HCEC 1CT (cell line): Measurements from ENCODE around the gene ACLY.
"Not testable (repeated sequence)": the region's sequence is repeated elsewhere in the genome, so short reads cannot be mapped to it uniquely, and the experiment has no call there.

Experiments
- DNase-seq: peaks from one replicate; pipeline ENCODE4 v3.0.0-alpha.2; 2017

The ACLY gene

GRCh38 chr17:41909088-41909487 lies 9.7 kb downstream of the ACLY start:
- DNase-seq, result no peak

GRCh38 chr17:41907633-41908539 lies 10.9 kb downstream of the ACLY start:
- peak; percentile 61 for DNase-seq

GRCh38 chr17:41907185-41907556 lies 11.6 kb downstream of the ACLY start:
- peak; percentile 70 for DNase-seq

GRCh38 chr17:41906465-41907184 lies 12.1 kb downstream of the ACLY start:
- DNase-seq, result no peak

- DNase-seq, result no peak
Measured at GRCh38 chr17:41905172-41905571, 13.6 kb downstream of the ACLY start.

- DNase-seq, result no peak
Measured at GRCh38 chr17:41904242-41904841, 14.4 kb downstream of the ACLY start.

- no peak for DNase-seq
Measured at GRCh38 chr17:41901646-41902045, 17.1 kb downstream of the ACLY start.

- DNase-seq, result no peak
Measured at GRCh38 chr17:41896726-41897125, 22.0 kb downstream of the ACLY start.

GRCh38 chr17:41895617-41896016 lies 23.1 kb downstream of the ACLY start:
- DNase-seq, result no peak

- peak; percentile 79 for DNase-seq
Measured at GRCh38 chr17:41894791-41895331, 23.9 kb downstream of the ACLY start.

- DNase-seq, result no peak
Measured at GRCh38 chr17:41893384-41893783, 25.4 kb downstream of the ACLY start.

GRCh38 chr17:41892021-41892376 lies 26.8 kb downstream of the ACLY start:
- no peak for DNase-seq

- no peak for DNase-seq
Measured at GRCh38 chr17:41891135-41892020, 27.4 kb downstream of the ACLY start.

GRCh38 chr17:41888332-41888965 lies 30.3 kb downstream of the ACLY start:
- DNase-seq, result no peak

GRCh38 chr17:41885733-41886132 lies 33.0 kb downstream of the ACLY start:
- no peak for DNase-seq

GRCh38 chr17:41882756-41883155 lies 36.0 kb downstream of the ACLY start:
- no peak for DNase-seq

GRCh38 chr17:41880130-41880529 lies 38.6 kb downstream of the ACLY start:
- DNase-seq, result no peak

- DNase-seq, result not testable (repeated sequence)
Measured at GRCh38 chr17:41874293-41874670, 44.5 kb downstream of the ACLY start.

- no peak for DNase-seq
Measured at GRCh38 chr17:41873559-41874292, 45.0 kb downstream of the ACLY start.

GRCh38 chr17:41871789-41872188 lies 47.0 kb downstream of the ACLY start:
- no peak for DNase-seq

GRCh38 chr17:41870627-41871026 lies 48.1 kb downstream of the ACLY start:
- DNase-seq, result no peak
